GM18508 (cell line): ENCODE data around the gene GRB2.
"Not testable (repeated sequence)": the region's sequence is repeated elsewhere in the genome, so short reads cannot be mapped to it uniquely, and the experiment has no call there.

Experiments used
- ATAC-seq: cut with Tn5 transposase; IDR thresholded peaks from one replicate; pipeline ENCODE4 v1.9.1; 2021; ENCODE audit warnings: moderate number of reproducible peaks; ENCODE audit not compliant: insufficient read depth, unreplicated experiment

GRB2 gene

GRCh38 chr17:75292810-75293448, 112.5 kb downstream of the GRB2 start:
- not testable (repeated sequence) for ATAC-seq

DNA sequence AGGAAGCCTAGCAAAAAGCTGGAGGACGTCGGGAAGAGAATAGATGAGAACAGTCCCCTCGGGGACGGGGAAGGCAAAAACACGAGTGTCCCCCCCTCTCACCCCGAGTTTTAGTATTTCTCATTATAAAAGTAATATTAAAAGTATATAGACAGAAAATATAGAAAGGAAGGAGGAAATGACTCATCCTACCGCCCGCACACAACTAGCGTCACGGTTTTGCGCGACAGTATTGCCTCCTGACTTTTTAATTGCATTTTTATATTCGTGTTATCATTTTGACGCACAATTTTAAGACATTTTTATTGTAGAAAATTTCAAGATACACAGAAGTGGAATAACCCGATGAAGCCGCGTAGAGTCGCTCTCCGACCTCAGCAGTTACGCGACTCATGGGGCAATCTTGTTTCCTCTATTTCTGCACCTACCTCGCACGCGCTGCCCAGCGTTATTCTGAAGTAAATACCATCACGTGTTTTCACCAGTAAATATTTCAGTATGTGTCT, 115.6 kb downstream of the GRB2 start:
- no peak for ATAC-seq

GRCh38 chr17:75289115-75289831, 116.2 kb downstream of the GRB2 start, which contains the start of gene SLC25A19:
Gene SLC25A19, minus strand, starts transcription at chr17:75289433. Its CDS starts 2,669 bp downstream, at chr17:75286764.
- peak; percentile 72 for ATAC-seq

- ATAC-seq: peak; percentile 8
These were observed 116.7 kb downstream of the GRB2 start for GRCh38 chr17:75288770-75289114.

GRCh38 chr17:75288359-75288758, 117.1 kb downstream of the GRB2 start:
- no peak for ATAC-seq

DNA sequence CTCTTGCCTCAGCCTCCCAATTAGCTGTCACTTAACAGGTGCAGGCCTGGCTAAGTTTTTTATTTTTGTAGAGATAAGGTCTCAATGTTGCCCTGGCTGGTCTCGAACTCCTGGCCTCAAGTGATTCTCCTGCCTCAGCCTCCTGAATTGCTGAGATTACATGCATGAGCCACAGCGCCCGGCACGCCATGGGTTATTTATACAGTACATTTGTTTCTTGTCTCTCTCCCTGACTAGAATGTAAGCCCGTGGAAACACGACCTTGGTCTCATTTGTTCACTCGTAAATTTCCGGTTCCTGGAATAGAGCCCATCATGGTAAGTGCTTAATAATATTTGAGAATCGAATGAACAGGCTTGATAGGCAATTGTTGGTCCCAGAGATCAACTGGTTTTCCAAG, 118.3 kb downstream of the GRB2 start:
- no peak for ATAC-seq

- ATAC-seq: no peak
These were observed 120.4 kb downstream of the GRB2 start for GRCh38 chr17:75285123-75285522.

GRCh38 chr17:75280189-75280588, 125.3 kb downstream of the GRB2 start:
- ATAC-seq: not testable (repeated sequence)

DNA sequence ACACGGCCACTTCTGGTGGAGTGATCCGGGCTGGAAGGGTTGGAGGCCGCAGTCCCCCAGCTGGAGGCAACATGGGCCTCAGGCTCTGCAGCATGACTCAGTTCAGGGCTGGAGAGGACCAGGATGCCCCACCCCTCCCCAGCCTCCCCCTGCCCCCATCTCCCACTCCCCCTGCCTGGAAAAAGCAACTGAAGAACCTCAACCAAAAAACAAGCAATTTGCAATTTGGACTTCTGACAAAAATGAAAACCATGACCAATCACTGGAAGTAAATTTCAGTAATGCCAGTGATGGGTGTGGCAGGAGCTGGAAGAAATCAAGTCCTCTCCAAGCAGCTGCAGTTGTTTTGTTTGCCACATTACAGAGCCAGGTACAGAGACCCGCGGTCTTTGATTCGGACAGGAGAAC, 127.8 kb downstream of the GRB2 start:
- no peak for ATAC-seq

DNA sequence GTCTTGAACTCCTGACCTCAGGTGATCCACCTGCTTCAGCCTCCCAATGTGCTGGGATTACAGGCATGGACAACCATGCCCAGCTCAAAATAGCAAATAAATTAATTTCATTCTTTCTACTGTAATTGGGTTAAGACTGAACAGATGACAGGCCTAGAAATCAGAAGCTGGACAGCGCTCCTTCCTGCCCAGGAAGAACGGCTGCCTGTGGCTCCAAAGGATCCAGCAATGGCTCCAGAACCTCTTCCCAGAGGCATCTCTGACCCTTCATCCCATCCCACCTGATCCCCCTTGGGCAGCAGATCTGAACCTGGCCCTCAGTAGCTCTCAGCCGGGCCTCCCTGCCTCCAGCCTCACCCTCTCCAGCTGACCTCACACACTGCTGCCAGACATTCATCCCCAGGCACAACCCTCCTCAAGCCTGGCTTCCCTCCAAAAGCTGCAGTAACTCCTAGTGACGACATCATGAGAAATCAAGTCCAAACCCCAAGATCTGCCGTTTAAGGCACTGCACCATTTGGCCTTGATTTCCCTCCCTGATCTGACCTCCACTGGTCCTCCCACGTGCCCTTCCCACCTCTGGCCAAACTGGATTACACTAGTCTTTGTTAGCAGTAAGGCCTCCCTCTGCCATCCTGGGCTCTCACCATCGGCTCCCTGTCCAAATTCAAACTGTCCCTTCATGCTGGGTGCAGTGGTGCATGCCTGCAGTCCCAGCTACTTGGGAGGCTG, 131.3 kb downstream of the GRB2 start:
- ATAC-seq: no peak

DNA sequence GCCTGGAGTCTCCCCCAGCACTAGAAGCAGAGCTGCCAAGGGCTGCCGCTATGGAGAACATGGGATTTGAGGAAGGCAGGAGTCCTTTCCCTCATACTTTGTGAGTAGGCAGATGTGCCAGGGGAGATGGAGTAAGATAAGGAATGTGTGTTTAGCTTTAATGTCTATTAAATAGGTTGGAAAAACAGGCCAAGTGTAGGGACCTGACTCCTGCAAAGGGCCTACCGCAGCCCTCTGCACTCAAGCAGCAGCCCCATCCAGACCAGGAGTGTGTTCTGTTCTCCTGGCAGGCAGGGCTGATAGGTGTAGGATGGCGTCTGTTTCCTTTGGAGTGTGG, 132.7 kb downstream of the GRB2 start:
- no peak for ATAC-seq

- ATAC-seq: no peak
These were observed 133.3 kb downstream of the GRB2 start for GRCh38 chr17:75271955-75272847.

GRCh38 chr17:75271233-75271954, 134.1 kb downstream of the GRB2 start:
- no peak for ATAC-seq

DNA sequence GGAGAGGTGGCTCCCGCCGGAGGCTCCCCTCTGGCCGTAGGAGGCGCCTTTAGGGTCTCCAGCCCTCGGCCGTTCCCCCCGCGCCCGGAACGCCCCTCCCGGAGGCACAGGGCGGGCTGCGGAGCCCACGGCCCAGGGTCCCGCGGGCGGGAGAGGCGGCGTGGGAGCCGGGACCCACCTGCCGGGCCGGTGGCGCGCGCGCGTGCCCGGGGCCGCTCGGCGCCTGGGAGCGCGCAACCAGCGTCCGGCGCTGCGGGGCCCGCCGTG, 134.6 kb downstream of the GRB2 start, which contains the start of gene MIF4GD:
TSS of gene MIF4GD (minus strand) at position 266 of the 267 bp plus-strand sequence. CDS start 1,036 bp downstream, outside the sequence.
- ATAC-seq: no peak

DNA sequence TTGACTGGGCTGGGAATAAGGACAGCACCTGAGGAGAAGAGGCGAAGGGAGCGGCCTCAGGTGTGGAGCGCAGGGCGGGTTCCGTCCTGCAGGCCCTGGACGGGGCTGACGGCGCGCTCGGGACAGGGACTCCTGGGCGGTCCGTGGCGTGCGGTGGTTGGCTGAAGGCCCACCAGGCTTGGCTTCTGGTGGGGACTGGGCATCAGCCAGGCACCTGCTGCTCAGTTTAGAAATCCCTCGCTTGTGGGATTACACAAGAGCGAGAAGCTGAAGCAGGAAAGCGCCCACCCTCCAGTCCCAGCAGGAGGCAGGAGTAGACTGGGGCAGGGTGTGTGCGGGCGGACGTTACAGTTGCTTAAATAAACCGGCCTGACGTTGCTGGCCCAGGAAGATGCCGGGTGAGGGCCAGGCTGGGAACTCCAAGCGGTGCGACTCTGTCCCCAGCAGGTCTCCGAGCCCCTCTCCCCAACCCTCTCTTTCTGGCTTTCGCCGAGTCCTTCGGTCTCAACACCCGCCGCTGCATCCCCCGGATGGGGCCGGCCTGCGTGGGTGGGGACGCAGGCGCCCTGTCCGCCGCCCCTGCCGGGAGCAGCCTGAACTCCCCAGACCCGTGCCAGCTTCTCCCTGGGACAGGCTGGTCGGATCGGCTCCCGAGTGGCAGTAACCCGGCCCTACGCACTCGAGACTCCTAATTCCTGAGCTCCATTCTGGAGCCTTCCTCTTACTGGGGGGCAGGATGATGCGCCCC, 135.1 kb downstream of the GRB2 start:
- no peak for ATAC-seq

GRCh38 chr17:75269844-75270217, 135.6 kb downstream of the GRB2 start:
- no peak for ATAC-seq
